ENCODE data around the gene ZNF273. TPM values are rescaled to one million over a fixed set of nuclear protein-coding genes. Genes with fewer than 3 reads are reported as not detected.

ZNF273 gene
- total and polyA plus RNA-seq, 10 of the 15 experiments (the other 5 are each of a cell fraction or from before 2014, with no cell fraction given) = 4.8 to 12.3 (median 7.8) TPM

- Histone ChIP-seq H3K4me2 (ENCODE audit: control insufficient read depth, insufficient read depth) (no peak overlapping the region), H3K4me3 (no peak overlapping the region), H3K36me3 (ENCODE audit: control insufficient read depth in 2 of 2, insufficient read depth in 2 of 2, low read length in 1 of 2) (no peaks in the 10 kb centered on the region), H3K79me2 (ENCODE audit: control insufficient read depth, insufficient read depth, low read length) (no peaks in the 10 kb centered on the region), H2AFZ (ENCODE audit: control insufficient read depth, low read depth, low read length) (no peak overlapping the region), H3K4me1 (ENCODE audit: control insufficient read depth, insufficient read depth, low read length) (no peaks in the 10 kb centered on the region), H4K20me1 (ENCODE audit: control insufficient read depth, insufficient read depth) (no peaks in the 10 kb centered on the region), H3K9me3 (replicated peaks; ENCODE audit: control insufficient read depth, insufficient read depth, low read length) (no peaks in the 10 kb centered on the region; the same call in 2 of the 3 replicates), H3K9ac (ENCODE audit: control insufficient read depth, insufficient read depth, low read length) (no peak overlapping the region), H3K27me3 (replicated peaks in 1 of 2; ENCODE audit: control insufficient read depth in 2 of 2, insufficient read depth in 2 of 2, low read length in 1 of 2) (no peaks in the 10 kb centered on the region), H3K27ac (ENCODE audit: control insufficient read depth, insufficient read depth) (no peak overlapping the region)
- FAIRE-seq = no peak
- DNase-seq (ENCODE audit: low read depth, low spot score) = no peak
- RAD21 ChIA-PET (ENCODE audit: unreplicated experiment) = no interaction called here
- SMC1A ChIA-PET (ENCODE audit: uncharacterized antibody, unreplicated experiment) = no interaction called here
- intact Hi-C loops (cut with micrococcal nuclease; ENCODE audit: unreplicated experiment) = no loop called here
- 53% methylated on average over 4 of the region's 4 CpGs for WGBS (ENCODE audit: insufficient coverage, insufficient replicate concordance, low lambda C conversion rate, missing lambda C conversion rate)
- in situ Hi-C loops (cut with MboI) = no loop called here
- no TSS peak for BruUV-seq (replicated peaks)
- POLR2A ChIA-PET = no interaction called here
- no peak for ATAC-seq
- CTCF ChIA-PET = no interaction called here
- TF ChIP-seq IRF5 (IDR thresholded peaks at IDR 0.05; ENCODE audit: borderline replicate concordance) (no peak), ZNF687 (IDR thresholded peaks at IDR 0.05) (no peak), TCF12 (IDR thresholded peaks at IDR 0.05; ENCODE audit: low read depth, low read length) (no peak), NKRF (conservative IDR thresholded peaks at IDR 0.05) (no peak), SUPT20H (IDR thresholded peaks at IDR 0.05; ENCODE audit: borderline replicate concordance, control insufficient read depth, low read depth, low read length) (no peak), PKNOX1 (IDR thresholded peaks at IDR 0.05) (no peak), PRDM15 (CRISPR knock-in tag; IDR thresholded peaks at IDR 0.05) (no peak), ESRRA (IDR thresholded peaks at IDR 0.05; ENCODE audit: low read length) (no peak)
These were observed 49.4 kb upstream of the ZNF273 start for GRCh38 chr7:64853679-64854078.
